ENCODE data around the gene COX6A2.

DNA sequence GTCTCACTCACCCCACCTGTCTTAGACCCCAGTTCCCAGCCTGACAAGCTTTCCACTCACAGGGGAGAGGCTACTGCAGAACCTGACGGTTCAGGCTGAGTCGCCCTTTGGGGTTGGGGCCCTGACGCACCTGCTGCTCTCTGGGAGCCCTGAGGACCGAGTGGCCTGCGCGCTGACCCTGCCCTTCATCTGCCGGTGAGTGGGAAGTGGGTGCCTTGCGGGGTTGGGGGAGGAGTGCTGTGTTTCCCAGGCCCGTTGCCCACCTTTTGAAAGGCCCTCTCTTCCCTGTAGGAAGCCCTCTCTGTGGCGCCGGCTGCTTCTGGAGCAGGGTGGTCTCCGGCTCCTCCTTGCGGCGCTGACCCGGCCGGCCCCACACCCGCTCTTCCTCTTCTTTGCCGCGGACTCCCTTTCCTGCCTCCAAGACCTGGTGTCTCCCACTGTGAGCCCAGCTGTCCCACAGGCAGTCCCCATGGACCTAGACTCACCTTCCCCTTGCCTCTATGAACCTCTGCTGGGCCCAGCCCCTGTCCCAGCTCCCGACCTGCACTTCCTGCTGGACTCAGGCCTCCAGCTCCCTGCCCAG lies 37.7 kb upstream of the COX6A2 start:
- TF ChIP-seq, protein P1, sequence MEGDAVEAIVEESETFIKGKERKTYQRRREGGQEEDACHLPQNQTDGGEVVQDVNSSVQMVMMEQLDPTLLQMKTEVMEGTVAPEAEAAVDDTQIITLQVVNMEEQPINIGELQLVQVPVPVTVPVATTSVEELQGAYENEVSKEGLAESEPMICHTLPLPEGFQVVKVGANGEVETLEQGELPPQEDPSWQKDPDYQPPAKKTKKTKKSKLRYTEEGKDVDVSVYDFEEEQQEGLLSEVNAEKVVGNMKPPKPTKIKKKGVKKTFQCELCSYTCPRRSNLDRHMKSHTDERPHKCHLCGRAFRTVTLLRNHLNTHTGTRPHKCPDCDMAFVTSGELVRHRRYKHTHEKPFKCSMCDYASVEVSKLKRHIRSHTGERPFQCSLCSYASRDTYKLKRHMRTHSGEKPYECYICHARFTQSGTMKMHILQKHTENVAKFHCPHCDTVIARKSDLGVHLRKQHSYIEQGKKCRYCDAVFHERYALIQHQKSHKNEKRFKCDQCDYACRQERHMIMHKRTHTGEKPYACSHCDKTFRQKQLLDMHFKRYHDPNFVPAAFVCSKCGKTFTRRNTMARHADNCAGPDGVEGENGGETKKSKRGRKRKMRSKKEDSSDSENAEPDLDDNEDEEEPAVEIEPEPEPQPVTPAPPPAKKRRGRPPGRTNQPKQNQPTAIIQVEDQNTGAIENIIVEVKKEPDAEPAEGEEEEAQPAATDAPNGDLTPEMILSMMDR (IDR thresholded peaks at IDR 0.05) = no peak
- no peak for TF ChIP-seq POLR2A (IDR thresholded peaks at IDR 0.05)

Measured in suprapubic skin (tissue), 3 donors.